Suprapubic skin (tissue), 4 donors: Measurements from ENCODE around the gene TBL1X. TPM values are rescaled to one million over a fixed set of nuclear protein-coding genes. Genes with fewer than 3 reads are reported as not detected.

ENCODE experiments used
- DNase-seq, 2 donors: peaks; one replicate each; pipeline ENCODE4 v3.0.0-alpha.2; 2019; ENCODE audit warnings: low spot score in 2 of 2
- H3K27ac ChIP-seq: fragments of 200-600 bp; sonication (generic); one replicate; pipeline ENCODE4 v1.5.1; 2019
- H3K27me3 ChIP-seq: fragments of 200-600 bp; sonication (generic); one replicate; pipeline ENCODE4 v1.5.1; 2019
- H3K36me3 ChIP-seq: fragments of 200-600 bp; sonication (generic); one replicate; pipeline ENCODE4 v1.5.1; 2019
- H3K4me1 ChIP-seq: fragments of 200-600 bp; sonication (generic); one replicate; pipeline ENCODE4 v1.5.1; 2019
- H3K4me3 ChIP-seq: fragments of 200-600 bp; sonication (generic); one replicate; pipeline ENCODE4 v1.5.1; 2019; ENCODE audit warnings: mild to moderate bottlenecking
- H3K9me3 ChIP-seq: fragments of 200-600 bp; sonication (generic); one replicate; pipeline ENCODE4 v1.5.1; 2019
- EP300 ChIP-seq: sonication (generic); formaldehyde crosslinking; IDR thresholded peaks from one replicate; pipeline ENCODE4 v1.6.1; 2017; ENCODE audit warnings: antibody characterized with exemption
- POLR2A ChIP-seq, 2 donors: fragments of 450-650 bp; IDR thresholded peaks; one replicate each; pipeline ENCODE4 v1.6.1; 2017; ENCODE audit warnings: antibody characterized with exemption in 2 of 2, mild to moderate bottlenecking in 2 of 2, moderate library complexity in 2 of 2
- POLR2AphosphoS5 ChIP-seq, 3 donors: sonication (generic); formaldehyde crosslinking; IDR thresholded peaks; one replicate each; pipeline ENCODE4 v1.6.1; 2017; ENCODE audit warnings: antibody characterized with exemption in 3 of 3
- WGBS: methylation state at CpG from one replicate; pipeline ENCODE4 v1.1.5; 2018; 5-methylcytosine and 5-hydroxymethylcytosine counted together
- total RNA-seq, 4 donors: library from RNA; depleted of rRNA; stranded (reverse); fragments of >200 nt; gene quantifications; one replicate each; pipeline ENCODE4 v1.1.0, GENCODE V29; 2016
- TF ChIP-seq, protein P1 (sequence below), 2 donors: fragments of 200-600 bp in 1 of 2; fragments of 450-650 bp in 1 of 2; sonication (generic) in 1 of 2; IDR thresholded peaks; one replicate each; pipeline ENCODE4 v1.5.1; 2016 to 2019; ENCODE audit warnings: antibody characterized with exemption in 2 of 2, mild to moderate bottlenecking in 1 of 2, moderate library complexity in 1 of 2

TBL1X gene
- total RNA-seq, 4 donors from 2014 or later: 13.2 to 31.0 (median 17.1) TPM

DNA sequence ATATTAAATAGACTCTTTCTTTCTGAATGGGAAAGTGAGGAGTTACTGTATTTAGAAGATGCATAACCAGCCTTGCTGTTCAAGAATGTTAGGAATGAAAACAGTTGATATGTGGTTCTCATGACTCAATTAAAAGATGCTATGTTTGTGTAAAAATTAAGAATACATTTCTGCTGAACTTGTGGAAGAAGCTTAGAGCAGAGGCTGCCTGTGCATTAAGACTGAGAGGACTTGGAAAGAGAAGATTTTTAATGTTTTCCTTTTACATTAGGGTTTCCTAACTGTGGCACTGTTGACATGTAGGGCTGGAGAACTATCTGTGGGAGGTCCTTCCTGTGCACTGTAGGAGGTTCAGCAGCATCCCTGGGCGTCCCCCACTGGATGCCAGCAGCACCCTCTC lies 163.1 kb downstream of the TBL1X start:
- TF ChIP-seq POLR2A (IDR thresholded peaks at IDR 0.05): no peak
- TF ChIP-seq, protein P1, sequence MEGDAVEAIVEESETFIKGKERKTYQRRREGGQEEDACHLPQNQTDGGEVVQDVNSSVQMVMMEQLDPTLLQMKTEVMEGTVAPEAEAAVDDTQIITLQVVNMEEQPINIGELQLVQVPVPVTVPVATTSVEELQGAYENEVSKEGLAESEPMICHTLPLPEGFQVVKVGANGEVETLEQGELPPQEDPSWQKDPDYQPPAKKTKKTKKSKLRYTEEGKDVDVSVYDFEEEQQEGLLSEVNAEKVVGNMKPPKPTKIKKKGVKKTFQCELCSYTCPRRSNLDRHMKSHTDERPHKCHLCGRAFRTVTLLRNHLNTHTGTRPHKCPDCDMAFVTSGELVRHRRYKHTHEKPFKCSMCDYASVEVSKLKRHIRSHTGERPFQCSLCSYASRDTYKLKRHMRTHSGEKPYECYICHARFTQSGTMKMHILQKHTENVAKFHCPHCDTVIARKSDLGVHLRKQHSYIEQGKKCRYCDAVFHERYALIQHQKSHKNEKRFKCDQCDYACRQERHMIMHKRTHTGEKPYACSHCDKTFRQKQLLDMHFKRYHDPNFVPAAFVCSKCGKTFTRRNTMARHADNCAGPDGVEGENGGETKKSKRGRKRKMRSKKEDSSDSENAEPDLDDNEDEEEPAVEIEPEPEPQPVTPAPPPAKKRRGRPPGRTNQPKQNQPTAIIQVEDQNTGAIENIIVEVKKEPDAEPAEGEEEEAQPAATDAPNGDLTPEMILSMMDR (IDR thresholded peaks at IDR 0.05): no peak
- no peak for DNase-seq
- H3K36me3 ChIP-seq: no peaks in the 10 kb centered on the region
- H3K27ac ChIP-seq: no peak overlapping the region
- 45% methylated on average over 1 of the region's 1 CpG for WGBS
- H3K27me3 ChIP-seq: no peaks in the 10 kb centered on the region
- no peaks in the 10 kb centered on the region for H3K4me1 ChIP-seq
- no peaks in the 10 kb centered on the region for H3K9me3 ChIP-seq
- no peak overlapping the region for H3K4me3 ChIP-seq

DNA sequence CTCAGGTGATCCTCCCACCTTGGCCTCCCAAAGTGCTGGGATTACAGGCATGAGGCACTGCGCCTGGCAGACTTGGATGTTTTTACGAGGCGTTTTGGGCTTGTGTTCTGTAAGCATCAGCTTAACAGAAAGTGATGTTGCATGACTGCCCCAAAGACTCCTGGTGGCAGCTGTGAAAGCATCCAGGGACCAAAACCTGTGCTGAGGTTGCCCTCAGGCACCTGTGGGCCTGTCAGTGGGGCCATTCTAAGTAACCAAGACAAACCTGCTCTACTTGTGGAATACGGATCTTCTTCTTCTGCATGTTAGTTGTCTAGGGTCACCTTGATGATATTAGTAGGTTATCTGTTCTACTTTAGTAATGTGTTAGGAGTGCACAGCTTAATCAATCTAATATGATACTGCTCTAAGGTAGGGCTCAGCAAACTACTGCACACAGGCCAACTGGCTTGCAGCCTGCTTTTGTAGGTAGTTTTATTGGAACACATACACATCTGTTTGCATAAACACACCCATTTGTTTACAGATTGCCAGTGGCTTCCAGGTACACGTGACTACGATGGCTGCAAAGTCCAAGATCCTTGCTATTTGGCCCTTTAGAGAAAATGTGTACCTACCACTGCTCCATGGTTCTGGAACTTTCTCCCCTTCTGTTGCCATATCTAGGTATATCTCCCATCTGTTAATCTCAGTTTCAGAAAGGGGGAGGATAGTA lies 164.1 kb downstream of the TBL1X start:
- DNase-seq: no peak
- TF ChIP-seq POLR2AphosphoS5 (IDR thresholded peaks at IDR 0.05): no peak
- no peak for TF ChIP-seq EP300
- no peak for TF ChIP-seq POLR2A (IDR thresholded peaks at IDR 0.05)
- TF ChIP-seq, protein P1 (IDR thresholded peaks at IDR 0.05): no peak
- WGBS: 89% methylated on average over 6 of the region's 6 CpGs
- H3K9me3 ChIP-seq: no peaks in the 10 kb centered on the region
- H3K4me3 ChIP-seq: no peak overlapping the region
- H3K4me1 ChIP-seq: no peaks in the 10 kb centered on the region
- no peaks in the 10 kb centered on the region for H3K27me3 ChIP-seq
- H3K27ac ChIP-seq: no peak overlapping the region
- no peaks in the 10 kb centered on the region for H3K36me3 ChIP-seq

DNA sequence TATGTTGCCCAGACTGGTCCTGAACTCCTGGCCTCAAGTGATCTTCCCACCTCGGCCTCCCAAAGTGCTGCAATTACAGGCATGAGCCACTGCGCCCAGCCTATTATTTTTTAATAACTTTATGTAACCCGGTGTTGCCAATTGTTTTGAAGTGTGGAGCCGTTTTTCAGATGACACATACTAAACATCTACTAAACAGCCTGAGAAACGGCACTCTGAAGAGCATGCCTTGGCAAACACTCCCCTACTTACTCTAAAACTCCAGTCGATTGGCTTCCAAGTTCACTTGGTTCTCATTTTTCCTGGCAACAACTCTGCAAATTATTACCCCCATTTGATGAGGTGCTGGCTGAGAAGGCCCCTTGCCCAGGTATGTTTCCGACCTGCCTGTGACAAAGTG lies 169.7 kb downstream of the TBL1X start:
- Histone ChIP-seq H3K9me3 (no peaks in the 10 kb centered on the region), H3K36me3 (no peaks in the 10 kb centered on the region), H3K27me3 (no peaks in the 10 kb centered on the region), H3K27ac (no peak overlapping the region), H3K4me3 (no peak overlapping the region), H3K4me1 (no peaks in the 10 kb centered on the region)
- DNase-seq: no peak
- 52% methylated on average over 7 of the region's 7 CpGs for WGBS
- TF ChIP-seq, protein P1 (IDR thresholded peaks at IDR 0.05): no peak
- TF ChIP-seq POLR2A (IDR thresholded peaks at IDR 0.05) (no peak), POLR2AphosphoS5 (IDR thresholded peaks at IDR 0.05) (no peak), EP300 (no peak)

DNA sequence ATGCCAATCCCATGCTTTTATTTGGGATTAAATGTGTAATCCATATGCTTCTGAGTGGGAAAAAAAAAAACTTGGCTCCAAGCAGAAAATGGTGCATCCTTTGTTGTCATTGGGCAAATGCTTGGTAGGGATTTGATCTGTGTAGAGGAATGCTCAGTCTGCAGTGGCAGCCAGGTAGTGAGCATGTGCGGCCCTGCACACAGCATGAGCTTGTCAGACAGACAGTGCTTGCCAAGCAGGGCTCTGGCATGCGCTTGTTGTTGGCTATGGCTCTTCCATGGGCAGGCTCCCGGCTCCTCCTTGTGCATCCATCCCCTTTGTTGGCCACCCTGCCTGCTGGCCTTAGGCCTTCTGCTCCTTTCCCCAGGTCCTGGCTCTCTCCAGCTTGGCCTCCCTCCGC lies 170.5 kb downstream of the TBL1X start:
- WGBS: 67% methylated on average over 4 of the region's 4 CpGs

DNA sequence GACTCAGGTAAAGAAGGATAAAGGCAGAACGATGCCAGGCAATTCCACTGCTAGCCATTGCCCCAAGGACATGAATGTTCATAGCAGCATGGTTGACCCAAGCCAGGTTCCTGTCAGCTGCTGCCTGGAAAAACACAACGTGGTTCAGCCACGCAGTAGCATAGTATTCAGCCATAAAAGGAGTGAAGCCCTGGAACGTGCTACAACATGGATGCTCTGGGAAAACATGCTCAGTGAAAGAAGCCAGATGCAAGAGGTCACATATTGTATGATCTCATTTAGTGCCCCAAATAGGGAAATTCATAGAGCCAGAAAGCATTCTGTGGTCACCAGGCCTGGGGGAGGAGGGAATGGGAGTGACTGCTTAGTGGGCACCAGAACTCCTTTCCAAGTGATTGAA lies 170.9 kb downstream of the TBL1X start:
- Histone ChIP-seq H3K27ac (no peak overlapping the region), H3K27me3 (no peaks in the 10 kb centered on the region), H3K9me3 (no peaks in the 10 kb centered on the region), H3K4me3 (no peak overlapping the region), H3K36me3 (no peaks in the 10 kb centered on the region), H3K4me1 (no peaks in the 10 kb centered on the region)
- no peak for DNase-seq
- TF ChIP-seq POLR2A (IDR thresholded peaks at IDR 0.05): no peak
- TF ChIP-seq POLR2AphosphoS5 (IDR thresholded peaks at IDR 0.05): no peak
- TF ChIP-seq EP300: no peak
- TF ChIP-seq, protein P1 (IDR thresholded peaks at IDR 0.05): no peak
- 52% methylated on average over 4 of the region's 4 CpGs for WGBS

More for the DNA sequence above, 170.5 kb downstream of the TBL1X start:
- no peak overlapping the region for H3K4me3 ChIP-seq
- TF ChIP-seq POLR2A (IDR thresholded peaks at IDR 0.05) (no peak), POLR2AphosphoS5 (IDR thresholded peaks at IDR 0.05) (no peak), EP300 (no peak)
- TF ChIP-seq, protein P1 (IDR thresholded peaks at IDR 0.05): no peak
- H3K9me3 ChIP-seq: no peaks in the 10 kb centered on the region
- H3K27ac ChIP-seq: no peak overlapping the region
- H3K36me3 ChIP-seq: no peaks in the 10 kb centered on the region
- no peaks in the 10 kb centered on the region for H3K27me3 ChIP-seq
- DNase-seq: no peak
- no peaks in the 10 kb centered on the region for H3K4me1 ChIP-seq
